Pancreas (tissue), 10 donors: Measurements from ENCODE around the gene SEMA4G. TPM values are rescaled to one million over a fixed set of nuclear protein-coding genes. Genes with fewer than 3 reads are reported as not detected.
A peak's percentile ranks its signal among the peaks of the same experiment; 100 is the strongest.

Source experiments
- ATAC-seq, 4 donors: fragments of 200-7000 bp; cut with Tn5 transposase; one replicate each; pipeline versions ENCODE4 v1.8.0 to v1.9.1; 2020; ENCODE audit warnings: mild to moderate bottlenecking in 4 of 4, moderate library complexity in 4 of 4
- DNase-seq, 6 donors: peaks; one replicate each; pipeline ENCODE4 v3.0.0-alpha.2; 2020
- FAIRE-seq: peaks from 2 replicates; lab custom pipeline; 2012; peaks lifted over from hg19 to GRCh38; lab: Jason Lieb, UNC
- H3K27ac ChIP-seq, 4 donors: fragments of 200-600 bp; sonication (generic); 1 replicate in 3 of 4; 2 replicates in 1 of 4; pipeline versions ENCODE4 v1.5.0 to v1.8.0; 2020
- H3K27me3 ChIP-seq, 4 donors: fragments of 200-600 bp; one replicate each; pipeline ENCODE4 v1.8.0; 2021
- H3K36me3 ChIP-seq, 3 donors: fragments of 200-600 bp; sonication (generic) in 1 of 3; one replicate each; pipeline versions ENCODE4 v1.5.0 to v1.8.0; 2020 to 2021
- H3K4me1 ChIP-seq, 3 donors: fragments of 200-600 bp; one replicate each; pipeline ENCODE4 v1.8.0; 2021
- H3K4me3 ChIP-seq, 4 donors: fragments of 200-600 bp; sonication (generic) in 2 of 4; one replicate each; pipeline versions ENCODE4 v1.5.0 to v1.8.0; 2020 to 2021
- H3K9me3 ChIP-seq, 4 donors: fragments of 200-600 bp; one replicate each; pipeline ENCODE4 v1.8.0; 2021
- WGBS, 2 donors: extraction: QIAGEN DNeasy Blood & Tissue Kit; methylation state at CpG; one replicate each; pipeline ENCODE4 v1.1.7; 2013; 5-methylcytosine and 5-hydroxymethylcytosine counted together
- intact Hi-C, 3 donors: fragments of 100-400 bp; cut with DNase I; formaldehyde crosslinking; loops; one replicate each; pipeline versions ENCODE4 v1.11.1 to v1.14.2; 2022
- polyA plus RNA-seq, 2 donors: library from polyadenylated mRNA; stranded (reverse); fragments of 200-250 nt; gene quantifications; one replicate each; pipeline ENCODE4 v1.2.3, GENCODE V29; 2013
- total RNA-seq, 6 donors: library from RNA; stranded (reverse); fragmentation: NEBNext Ultra II Directional in 4 of 6; extraction: Animal tissue kit (Norgen Biotek cat#: 25700) in 4 of 6; gene quantifications; one replicate each; pipeline versions ENCODE4 v1.2.1 to v1.2.4, GENCODE V29; 2021 to 2023
- TF ChIP-seq, protein P1 (sequence below), 4 donors: fragments of 200-600 bp; sonication (generic) in 3 of 4; IDR thresholded peaks; one replicate each; pipeline versions ENCODE4 v1.5.0 to v1.8.0; 2021; ENCODE audit warnings: antibody characterized with exemption in 4 of 4
- donor health status: healthy with polysubstance abuse.
- donor health status: DM: no; HTN: no; CAD: no; lungs with moderate emphysema.
- donor health status: DM: no; HTN: no; CAD: no.
- donor health status: control.
- donor health status: control.
- donor health status: Bipolar disorder and iron deficiency.
- donor health status: DM: yes; HTN: yes; CAD: no.
- donor health status: DM: no; HTN: no; CAD: no.
- donor health status: DM: no; HTN: no; CAD: no.
- donor health status: DM: yes; HTN: yes; CAD: no.

The SEMA4G gene
- total and polyA plus RNA-seq, 8 donors: 8.7 to 36.4 (median 15.3) TPM

GRCh38 chr10:100968863-100969186 is 479 bp upstream of the SEMA4G start:
- H3K9me3 ChIP-seq: no peaks in the 10 kb centered on the region
- intact Hi-C loops: no loop called here
- no peaks in the 10 kb centered on the region for H3K27me3 ChIP-seq
- ATAC-seq (peak; percentile 20 to 52 (median 38)), FAIRE-seq (no peak), DNase-seq (no peak)
- TF ChIP-seq, protein P1, sequence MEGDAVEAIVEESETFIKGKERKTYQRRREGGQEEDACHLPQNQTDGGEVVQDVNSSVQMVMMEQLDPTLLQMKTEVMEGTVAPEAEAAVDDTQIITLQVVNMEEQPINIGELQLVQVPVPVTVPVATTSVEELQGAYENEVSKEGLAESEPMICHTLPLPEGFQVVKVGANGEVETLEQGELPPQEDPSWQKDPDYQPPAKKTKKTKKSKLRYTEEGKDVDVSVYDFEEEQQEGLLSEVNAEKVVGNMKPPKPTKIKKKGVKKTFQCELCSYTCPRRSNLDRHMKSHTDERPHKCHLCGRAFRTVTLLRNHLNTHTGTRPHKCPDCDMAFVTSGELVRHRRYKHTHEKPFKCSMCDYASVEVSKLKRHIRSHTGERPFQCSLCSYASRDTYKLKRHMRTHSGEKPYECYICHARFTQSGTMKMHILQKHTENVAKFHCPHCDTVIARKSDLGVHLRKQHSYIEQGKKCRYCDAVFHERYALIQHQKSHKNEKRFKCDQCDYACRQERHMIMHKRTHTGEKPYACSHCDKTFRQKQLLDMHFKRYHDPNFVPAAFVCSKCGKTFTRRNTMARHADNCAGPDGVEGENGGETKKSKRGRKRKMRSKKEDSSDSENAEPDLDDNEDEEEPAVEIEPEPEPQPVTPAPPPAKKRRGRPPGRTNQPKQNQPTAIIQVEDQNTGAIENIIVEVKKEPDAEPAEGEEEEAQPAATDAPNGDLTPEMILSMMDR (IDR thresholded peaks at IDR 0.05): no peak
- 2 to 6% methylated on average over 9 of the region's 9 CpGs for WGBS, 2 donors
- H3K27ac ChIP-seq: peak overlapping the region in 3 of 4 donors; percentile 9 to 81 (median 61)
- peaks cover 13 to 17% (median 16%) of the 10 kb centered on the region in 3 donors for H3K4me1 ChIP-seq
- H3K36me3 ChIP-seq: no peaks in the 10 kb centered on the region
- H3K4me3 ChIP-seq: peak overlapping the region; percentile 57 to 95 (median 64)

GRCh38 chr10:100970076-100970913 is 991 bp downstream of the SEMA4G start:
- TF ChIP-seq, protein P1 (IDR thresholded peaks at IDR 0.05): no peak
- H3K4me1 ChIP-seq: peaks cover 13 to 17% (median 16%) of the 10 kb centered on the region in 3 donors
- peak overlapping the region; percentile 49 to 81 (median 60) for H3K27ac ChIP-seq
- WGBS, 2 donors: 13% methylated on average over 13 of the region's 13 CpGs
- no peaks in the 10 kb centered on the region for H3K27me3 ChIP-seq
- DNase-seq (peak in 5 of 6 donors; percentile 44 to 74 (median 66)), FAIRE-seq (no peak), ATAC-seq (peak; percentile 44 to 68 (median 58))
- H3K4me3 ChIP-seq: peak overlapping the region; percentile 57 to 95 (median 64)
- H3K36me3 ChIP-seq: no peaks in the 10 kb centered on the region
- intact Hi-C loops: no loop called here
- H3K9me3 ChIP-seq: no peaks in the 10 kb centered on the region

DNA sequence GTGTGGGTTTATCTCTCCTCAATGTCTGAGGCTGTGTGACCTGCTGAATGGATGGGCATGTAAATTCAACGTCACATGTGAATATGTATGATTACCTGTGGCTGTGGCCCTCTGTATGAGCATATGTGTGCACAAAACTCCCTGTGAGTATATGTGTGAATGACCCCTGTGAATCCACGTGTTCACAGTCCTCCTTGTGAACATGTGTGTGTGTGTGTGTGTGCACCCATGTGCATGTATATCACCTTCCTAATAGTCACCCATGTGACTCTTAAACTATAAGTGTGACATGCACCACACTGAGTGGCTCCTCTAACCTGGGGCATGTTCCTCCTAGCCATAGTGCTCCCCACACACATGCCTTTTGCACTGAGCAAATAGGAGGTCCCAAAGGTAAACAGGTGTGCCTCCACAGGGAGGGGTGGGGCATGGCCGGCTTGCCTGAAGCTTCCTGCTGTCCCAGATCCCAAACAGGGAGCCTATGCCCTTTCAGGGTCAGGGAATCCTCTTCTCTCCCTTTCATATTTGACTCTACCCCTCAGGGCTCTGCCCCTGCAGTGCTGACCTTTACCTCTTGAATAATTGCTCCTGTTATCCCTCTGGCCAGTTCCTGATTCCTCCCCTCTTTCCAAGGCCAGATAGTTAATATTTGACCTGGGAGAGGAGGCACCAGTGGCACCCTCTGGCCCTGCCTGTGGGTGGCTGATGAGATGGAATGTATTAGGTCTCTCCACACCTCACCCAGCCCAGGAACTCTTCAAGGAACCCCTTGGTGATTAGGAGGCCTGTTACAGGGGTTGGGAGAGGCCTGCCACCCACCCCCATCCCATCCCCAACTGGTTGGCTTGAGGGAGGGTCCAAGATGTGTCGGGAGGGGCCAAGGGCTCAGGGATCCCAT is 1.9 kb downstream of the SEMA4G start:
- peak in 4 of 6 donors; percentile 54 to 68 (median 62) for DNase-seq
- H3K4me1 ChIP-seq: peaks cover 13 to 17% (median 16%) of the 10 kb centered on the region in 3 donors
- TF ChIP-seq, protein P1 (IDR thresholded peaks at IDR 0.05): no peak

GRCh38 chr10:100972115-100972903 is 3.0 kb downstream of the SEMA4G start:
- ATAC-seq (no peak), DNase-seq (peak in 2 of 6 donors; percentile 12 to 35), FAIRE-seq (no peak)
- peaks cover 13 to 17% (median 16%) of the 10 kb centered on the region in 3 donors for H3K4me1 ChIP-seq
- H3K36me3 ChIP-seq: no peaks in the 10 kb centered on the region
- no peaks in the 10 kb centered on the region for H3K9me3 ChIP-seq
- H3K27ac ChIP-seq: peak overlapping the region in 3 of 4 donors; percentile 40 to 81 (median 50)
- 66 to 71% methylated on average over 13 of the region's 13 CpGs for WGBS, 2 donors
- intact Hi-C loops: no loop called here
- H3K4me3 ChIP-seq: no peak overlapping the region
- TF ChIP-seq, protein P1 (IDR thresholded peaks at IDR 0.05): no peak
- H3K27me3 ChIP-seq: no peaks in the 10 kb centered on the region

More for the DNA sequence above, 1.9 kb downstream of the SEMA4G start:
- FAIRE-seq (no peak), ATAC-seq (peak; percentile 52 to 77 (median 74))
- no peaks in the 10 kb centered on the region for H3K27me3 ChIP-seq
- peak overlapping the region in 2 of 4 donors; percentile 11 to 64 for H3K4me3 ChIP-seq
- intact Hi-C loops: no loop called here
- no peaks in the 10 kb centered on the region for H3K36me3 ChIP-seq
- WGBS, 2 donors: 16 to 17% methylated on average over 4 of the region's 4 CpGs
- no peaks in the 10 kb centered on the region for H3K9me3 ChIP-seq
- H3K27ac ChIP-seq: peak overlapping the region in 3 of 4 donors; percentile 40 to 81 (median 50)
